Measurements from ENCODE around the gene ZNF780B.

Gene ZNF780B

GRCh38 chr19:39987167-39987566 lies 68.9 kb downstream of the ZNF780B start:
- H3K4me3 ChIP-seq (ENCODE audit: control insufficient read depth, low read depth, low read length) = no peak overlapping the region
- no peak for TF ChIP-seq CTCF (IDR thresholded peaks at IDR 0.05; ENCODE audit: control insufficient read depth, insufficient read depth, low read depth, low read length, missing control alignments)
- no peak for DNase-seq (ENCODE audit: low read depth)

- TF ChIP-seq CTCF (IDR thresholded peaks at IDR 0.05; ENCODE audit: control insufficient read depth, insufficient read depth, low read depth, low read length, missing control alignments) = no peak
- DNase-seq (ENCODE audit: low read depth) = no peak
- H3K4me3 ChIP-seq (ENCODE audit: control insufficient read depth, low read depth, low read length) = no peak overlapping the region
Measured at GRCh38 chr19:39986643-39987042, 69.4 kb downstream of the ZNF780B start.

GRCh38 chr19:39983695-39984300 lies 72.2 kb downstream of the ZNF780B start:
- TF ChIP-seq CTCF (IDR thresholded peaks at IDR 0.05; ENCODE audit: control insufficient read depth, insufficient read depth, low read depth, low read length, missing control alignments) = no peak
- no peak for DNase-seq (ENCODE audit: low read depth)
- no peak overlapping the region for H3K4me3 ChIP-seq (ENCODE audit: control insufficient read depth, low read depth, low read length)

- no peak for DNase-seq (ENCODE audit: low read depth)
- TF ChIP-seq CTCF (IDR thresholded peaks at IDR 0.05; ENCODE audit: control insufficient read depth, insufficient read depth, low read depth, low read length, missing control alignments) = no peak
Measured at GRCh38 chr19:39982883-39983282, 73.1 kb downstream of the ZNF780B start.

More at GRCh38 chr19:39982883-39983282, 73.1 kb downstream of the ZNF780B start:
- H3K4me3 ChIP-seq (ENCODE audit: control insufficient read depth, low read depth, low read length) = no peak overlapping the region

Measured in AG09309 (cell line).